Measurements from ENCODE around the gene IRF7. TPM values are rescaled to one million over a fixed set of nuclear protein-coding genes. Genes with fewer than 3 reads are reported as not detected.

IRF7 gene
- polyA plus RNA-seq, 3 donors: 11.0 to 11.7 (median 11.2) TPM

- no peak for DNase-seq
These were observed 8.4 kb upstream of the IRF7 start for GRCh38 chr11:623999-624704.

- no peak for DNase-seq
These were observed 7.7 kb upstream of the IRF7 start for GRCh38 chr11:623349-623869.

GRCh38 chr11:621838-622237 lies 6.1 kb upstream of the IRF7 start:
- DNase-seq: no peak

- DNase-seq: no peak
These were observed 5.4 kb upstream of the IRF7 start for GRCh38 chr11:620935-621814.

- no peak for DNase-seq
These were observed 4.5 kb upstream of the IRF7 start for GRCh38 chr11:620201-620600.

- no peak for DNase-seq
These were observed 3.9 kb upstream of the IRF7 start for GRCh38 chr11:619628-620050.

GRCh38 chr11:618856-619627 lies 3.3 kb upstream of the IRF7 start:
- no peak for DNase-seq

GRCh38 chr11:617912-618682 lies 2.3 kb upstream of the IRF7 start:
- no peak for DNase-seq

GRCh38 chr11:617199-617911 lies 1.6 kb upstream of the IRF7 start:
- no peak for DNase-seq

GRCh38 chr11:616320-617198 lies 809 bp upstream of the IRF7 start:
- DNase-seq: no peak

GRCh38 chr11:614623-615503 lies 887 bp downstream of the IRF7 start:
- no peak for DNase-seq

GRCh38 chr11:614021-614622 lies 1.6 kb downstream of the IRF7 start:
- no peak for DNase-seq

- no peak for DNase-seq
These were observed 2.3 kb downstream of the IRF7 start for GRCh38 chr11:613369-613968.

GRCh38 chr11:612961-613300 lies 2.8 kb downstream of the IRF7 start:
- no peak for DNase-seq

GRCh38 chr11:612201-612960 lies 3.4 kb downstream of the IRF7 start:
- no peak for DNase-seq

GRCh38 chr11:611001-611996 lies 4.5 kb downstream of the IRF7 start:
- no peak for DNase-seq
